ENCODE measurements around the gene AKAP8. TPM values are rescaled to one million over a fixed set of nuclear protein-coding genes. Genes with fewer than 3 reads are reported as not detected.
"Not testable (repeated sequence)": the region's sequence is repeated elsewhere in the genome, so short reads cannot be mapped to it uniquely, and the experiment has no call there.

AKAP8 gene
- total RNA-seq, 2 donors from 2014 or later, result 37.9 to 46.4 TPM

DNA sequence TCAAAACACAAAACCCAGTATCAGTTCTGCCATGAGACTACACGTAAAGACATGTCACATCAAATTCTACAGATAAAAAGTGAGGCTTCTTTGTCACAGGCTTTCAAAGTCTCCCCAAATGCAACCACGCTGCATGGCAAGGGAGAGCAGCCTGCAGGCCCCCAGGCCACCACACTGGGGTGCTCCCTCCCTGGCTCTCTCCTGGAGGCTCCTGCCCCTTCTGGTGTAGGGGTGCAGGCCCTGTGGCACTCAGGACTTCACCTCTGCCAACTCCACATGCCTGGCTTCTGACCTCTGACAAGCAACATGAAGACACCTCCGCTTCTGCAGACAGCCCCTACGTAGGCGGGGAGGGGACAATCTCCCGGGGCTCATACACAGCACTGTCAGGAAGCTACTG is 14.3 kb downstream of the AKAP8 start:
- Mint-ChIP-seq H3K9me3 (peaks cover 0 to 1% of the 10 kb centered on the region in 2 donors), H3K4me1 (ENCODE audit: low read depth) (peaks cover 7% of the 10 kb centered on the region), H3K4me3 (no peak overlapping the region), H3K36me3 (ENCODE audit: insufficient read depth in 2 of 2) (peaks cover 3 to 23% of the 10 kb centered on the region in 2 donors), H3K27me3 (ENCODE audit: low read depth) (no peaks in the 10 kb centered on the region), H3K27ac (peak overlapping the region; percentile 9)
- DNase-seq (no peak), ATAC-seq (replicated peaks in 1 of 2) (no peak)

DNA sequence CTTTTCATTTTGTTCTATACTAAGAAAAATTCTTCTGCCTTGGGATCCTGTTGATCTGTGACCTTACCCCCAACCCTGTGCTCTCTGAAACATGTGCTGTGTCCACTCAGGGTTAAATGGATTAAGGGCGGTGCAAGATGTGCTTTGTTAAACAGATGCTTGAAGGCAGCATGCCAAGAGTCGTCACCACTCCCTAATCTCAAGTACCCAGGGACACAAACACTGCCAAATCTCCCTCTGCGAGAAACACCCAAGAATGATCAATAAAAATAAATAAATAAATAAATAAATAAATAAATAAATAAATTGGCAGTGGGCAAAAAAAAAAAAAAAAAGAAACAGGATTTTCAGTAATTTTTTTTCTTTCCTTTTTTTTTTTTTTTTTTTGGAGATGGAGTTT is 15.8 kb downstream of the AKAP8 start:
- H3K4me1 Mint-ChIP-seq (ENCODE audit: low read depth); H3K4me3 Mint-ChIP-seq; H3K9me3 Mint-ChIP-seq; ATAC-seq (replicated peaks in 1 of 2); DNase-seq; H3K27me3 Mint-ChIP-seq (ENCODE audit: low read depth): not testable (repeated sequence)
- Mint-ChIP-seq H3K27ac (peak overlapping the region; percentile 84), H3K36me3 (ENCODE audit: insufficient read depth in 2 of 2) (peaks cover 4 to 30% of the 10 kb centered on the region in 2 donors)

DNA sequence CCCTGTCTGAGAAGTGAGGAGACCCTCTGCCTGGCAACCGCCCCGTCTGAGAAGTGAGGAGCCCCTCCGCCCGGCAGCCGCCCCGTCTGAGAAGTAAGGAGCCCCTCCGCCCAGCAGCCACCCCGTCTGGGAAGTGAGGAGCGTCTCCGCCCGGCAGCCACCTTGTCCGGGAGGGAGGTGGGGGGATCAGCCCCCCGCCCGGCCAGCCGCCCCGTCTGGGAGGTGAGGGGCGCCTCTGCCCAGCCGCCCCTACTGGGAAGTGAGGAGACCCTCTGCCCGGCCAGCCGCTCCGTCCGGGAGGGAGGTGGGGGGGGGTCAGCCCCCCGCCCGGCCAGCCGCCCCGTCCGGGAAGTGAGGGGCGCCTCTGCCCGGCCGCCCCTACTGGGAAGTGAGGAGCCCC is 16.5 kb downstream of the AKAP8 start:
- not testable (repeated sequence) for H3K4me3 Mint-ChIP-seq; DNase-seq; H3K27me3 Mint-ChIP-seq (ENCODE audit: low read depth); H3K4me1 Mint-ChIP-seq (ENCODE audit: low read depth); H3K9me3 Mint-ChIP-seq; ATAC-seq (replicated peaks in 1 of 2); H3K27ac Mint-ChIP-seq
- peaks cover 7 to 31% of the 10 kb centered on the region in 2 donors for H3K36me3 Mint-ChIP-seq (ENCODE audit: insufficient read depth in 2 of 2)

DNA sequence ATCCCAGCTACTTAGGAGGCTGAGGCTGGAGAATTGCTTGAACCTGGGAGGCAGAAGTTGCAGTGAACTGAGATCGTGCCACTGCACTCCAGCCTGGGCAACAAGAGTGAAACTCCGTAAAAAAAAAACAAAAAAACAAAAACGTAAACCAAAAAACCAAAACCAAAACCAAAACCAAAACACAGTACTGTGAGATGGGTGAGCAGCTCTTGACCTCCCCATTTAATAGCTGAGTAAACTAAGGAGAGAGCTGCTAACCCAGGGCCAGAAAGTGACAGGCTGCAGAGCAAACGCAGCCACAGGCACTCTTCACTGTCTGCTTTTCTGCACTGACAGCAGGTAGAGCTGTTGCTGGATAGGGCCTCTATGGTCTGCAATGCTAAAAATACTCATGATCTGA is 19.6 kb downstream of the AKAP8 start:
- peak overlapping the region; percentile 85 for H3K27ac Mint-ChIP-seq
- not testable (repeated sequence) for DNase-seq; H3K9me3 Mint-ChIP-seq; H3K27me3 Mint-ChIP-seq (ENCODE audit: low read depth); H3K4me3 Mint-ChIP-seq; H3K4me1 Mint-ChIP-seq (ENCODE audit: low read depth)
- peaks cover 8 to 35% of the 10 kb centered on the region in 2 donors for H3K36me3 Mint-ChIP-seq (ENCODE audit: insufficient read depth in 2 of 2)
- peak in 1 of 2 donors; percentile 76 for ATAC-seq (replicated peaks in 1 of 2)

DNA sequence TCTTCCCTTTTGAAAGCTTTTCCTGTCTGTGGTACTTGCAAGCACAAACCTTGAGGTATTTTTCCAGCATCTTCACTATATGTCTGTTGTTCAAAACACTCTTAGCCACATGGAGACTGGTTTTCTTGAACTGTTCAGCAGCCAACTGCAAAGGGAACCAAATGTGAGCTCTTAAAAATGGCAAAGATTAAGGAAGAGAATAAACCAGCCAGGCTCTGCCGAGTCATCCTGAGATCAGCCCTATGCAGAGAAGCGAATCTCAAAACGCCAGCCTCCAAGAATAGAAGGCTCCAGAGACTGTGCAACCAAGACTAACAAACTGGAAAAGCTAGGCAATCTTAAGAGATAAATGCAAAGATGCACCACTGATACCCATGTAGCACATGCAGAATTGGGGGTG is 20.7 kb downstream of the AKAP8 start:
- no peak overlapping the region for H3K4me3 Mint-ChIP-seq
- H3K27ac Mint-ChIP-seq, result no peak overlapping the region
- H3K9me3 Mint-ChIP-seq, result peaks cover 0 to 1% of the 10 kb centered on the region in 2 donors
- peaks cover 6% of the 10 kb centered on the region for H3K4me1 Mint-ChIP-seq (ENCODE audit: low read depth)
- ATAC-seq (replicated peaks in 1 of 2), result no peak
- H3K27me3 Mint-ChIP-seq (ENCODE audit: low read depth), result no peaks in the 10 kb centered on the region
- H3K36me3 Mint-ChIP-seq (ENCODE audit: insufficient read depth in 2 of 2), result peaks cover 10 to 43% of the 10 kb centered on the region in 2 donors
- DNase-seq, result no peak

DNA sequence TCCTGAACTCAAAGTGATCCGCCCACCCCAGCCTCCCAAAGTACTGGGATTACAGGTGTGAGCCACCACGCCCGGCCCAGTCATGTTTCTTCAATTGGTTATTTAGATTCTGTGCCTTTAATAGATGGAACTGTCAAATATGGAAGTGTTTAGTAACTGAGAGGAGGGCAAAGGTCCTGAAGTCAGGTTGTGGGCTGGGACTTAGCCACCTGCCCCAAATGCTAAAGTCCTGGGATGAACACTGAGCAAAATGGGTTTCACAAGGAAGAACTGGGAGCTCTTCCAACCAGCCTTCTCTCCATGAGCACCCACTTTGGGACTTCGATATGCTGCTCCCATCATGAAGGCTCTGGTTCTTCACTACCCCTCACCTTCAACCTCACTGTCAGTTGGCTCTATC is 21.7 kb downstream of the AKAP8 start:
- Mint-ChIP-seq H3K27ac (no peak overlapping the region), H3K36me3 (ENCODE audit: insufficient read depth in 2 of 2) (peaks cover 6 to 42% of the 10 kb centered on the region in 2 donors), H3K9me3 (no peaks in the 10 kb centered on the region), H3K4me1 (ENCODE audit: low read depth) (peaks cover 6% of the 10 kb centered on the region), H3K4me3 (no peak overlapping the region), H3K27me3 (ENCODE audit: low read depth) (no peaks in the 10 kb centered on the region)
- DNase-seq, result no peak
- ATAC-seq (replicated peaks in 1 of 2), result no peak

DNA sequence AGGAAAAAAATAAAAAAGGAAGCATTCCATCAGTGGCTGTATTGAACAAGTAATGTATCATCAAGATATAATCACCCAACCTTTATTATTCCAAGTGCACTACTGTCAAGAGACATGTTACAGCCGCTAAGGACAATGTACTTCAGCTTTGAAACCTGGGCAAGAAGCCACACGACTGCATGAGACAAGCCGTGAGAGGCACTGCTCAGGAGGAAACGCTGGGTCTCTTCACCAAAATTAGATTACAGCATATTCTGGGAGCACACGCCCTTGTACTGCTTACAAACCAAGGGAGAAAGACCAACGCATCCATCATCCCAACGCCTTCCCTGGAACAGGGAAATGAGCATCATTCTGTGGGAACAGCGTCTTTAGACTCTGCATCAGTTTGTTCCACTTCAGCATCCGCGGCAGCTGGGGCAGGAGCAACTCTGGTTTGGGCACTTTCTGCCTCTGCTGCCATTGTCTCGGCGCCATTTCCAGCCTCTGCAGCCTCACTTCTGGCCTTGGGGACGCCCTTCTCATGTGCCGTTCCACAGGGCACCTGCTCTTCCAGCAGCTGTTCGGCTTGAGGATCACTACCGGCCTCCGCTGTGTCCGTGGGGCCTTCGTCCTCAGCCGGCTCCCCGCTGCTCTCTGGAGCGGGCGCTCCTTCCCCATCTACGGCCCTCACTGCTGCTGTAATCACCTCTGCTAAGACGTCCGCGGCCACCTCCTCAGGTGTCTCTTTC is 24.9 kb downstream of the AKAP8 start:
- Mint-ChIP-seq H3K4me1 (ENCODE audit: low read depth) (no peaks in the 10 kb centered on the region), H3K27ac (no peak overlapping the region), H3K36me3 (ENCODE audit: insufficient read depth in 2 of 2) (peaks cover 6 to 27% of the 10 kb centered on the region in 2 donors), H3K4me3 (no peak overlapping the region), H3K27me3 (ENCODE audit: low read depth) (no peaks in the 10 kb centered on the region), H3K9me3 (no peaks in the 10 kb centered on the region)
- no peak for DNase-seq
- no peak for ATAC-seq (replicated peaks in 1 of 2)

DNA sequence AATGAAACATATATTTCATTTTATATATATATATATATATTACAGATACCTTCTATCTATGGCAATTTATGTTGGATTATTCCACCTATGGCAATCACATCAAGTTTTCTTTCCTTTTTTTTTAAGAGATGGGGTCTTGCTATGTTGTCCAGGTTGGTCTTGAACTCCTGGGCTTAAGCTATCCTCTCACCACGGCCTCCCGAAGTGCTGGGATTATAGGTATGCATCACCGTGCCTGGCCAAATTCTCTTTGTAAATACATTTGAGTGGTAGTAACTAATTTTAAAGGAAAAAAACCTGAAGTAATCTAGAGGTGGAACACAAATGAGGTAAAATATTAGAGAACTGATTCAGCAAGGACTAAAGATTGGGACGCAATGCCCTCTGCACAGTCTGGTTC is 25.7 kb downstream of the AKAP8 start:
- no peak for DNase-seq
- peaks cover 6 to 24% of the 10 kb centered on the region in 2 donors for H3K36me3 Mint-ChIP-seq (ENCODE audit: insufficient read depth in 2 of 2)
- no peaks in the 10 kb centered on the region for H3K4me1 Mint-ChIP-seq (ENCODE audit: low read depth)
- no peak for ATAC-seq (replicated peaks in 1 of 2)
- H3K4me3 Mint-ChIP-seq, result no peak overlapping the region
- H3K9me3 Mint-ChIP-seq, result no peaks in the 10 kb centered on the region
- no peak overlapping the region for H3K27ac Mint-ChIP-seq
- no peaks in the 10 kb centered on the region for H3K27me3 Mint-ChIP-seq (ENCODE audit: low read depth)

DNA sequence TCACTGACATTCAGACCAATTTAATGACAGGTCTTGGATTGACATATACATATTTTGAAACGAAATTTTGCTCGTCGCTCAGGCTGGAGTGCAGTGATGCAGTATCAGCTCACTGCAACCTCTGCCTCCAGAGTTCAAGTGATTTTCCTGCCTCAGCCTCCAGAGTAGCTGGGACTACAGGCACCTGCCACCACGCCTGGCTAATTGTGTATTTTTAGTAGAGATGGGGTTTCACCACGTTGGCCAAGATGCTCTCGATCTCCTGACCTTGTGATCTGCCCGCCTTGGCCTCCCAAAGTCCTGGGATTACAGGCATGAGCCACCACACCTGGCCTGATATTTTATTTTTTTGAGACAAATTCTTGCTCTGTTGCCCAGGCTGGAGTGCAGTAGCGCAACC is 27.1 kb downstream of the AKAP8 start:
- ATAC-seq (replicated peaks in 1 of 2); H3K4me3 Mint-ChIP-seq; H3K4me1 Mint-ChIP-seq (ENCODE audit: low read depth); DNase-seq; H3K9me3 Mint-ChIP-seq; H3K27ac Mint-ChIP-seq; H3K27me3 Mint-ChIP-seq (ENCODE audit: low read depth): not testable (repeated sequence)
- peaks cover 2 to 16% of the 10 kb centered on the region in 2 donors for H3K36me3 Mint-ChIP-seq (ENCODE audit: insufficient read depth in 2 of 2)

DNA sequence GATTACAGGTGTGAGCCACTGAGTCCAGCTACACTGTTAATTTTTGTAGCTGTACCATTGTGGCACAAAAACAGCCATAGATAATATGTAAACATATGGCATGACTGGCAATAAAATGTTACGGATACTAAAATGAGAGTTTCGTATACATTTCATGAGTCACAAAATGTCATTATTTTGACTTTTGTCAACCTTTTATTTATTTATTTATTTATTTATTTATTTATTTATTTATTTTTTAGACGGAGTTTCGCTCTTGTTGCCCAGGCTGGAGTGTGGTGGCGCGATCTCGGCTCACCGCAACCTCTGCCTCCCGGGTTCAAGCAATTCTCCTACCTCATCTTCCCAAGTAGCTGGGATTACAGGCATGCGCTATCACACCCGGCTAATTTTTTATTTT is 38.3 kb downstream of the AKAP8 start:
- peaks cover 0 to 15% of the 10 kb centered on the region in 2 donors for H3K36me3 Mint-ChIP-seq (ENCODE audit: insufficient read depth in 2 of 2)
- not testable (repeated sequence) for DNase-seq; H3K9me3 Mint-ChIP-seq; H3K27me3 Mint-ChIP-seq (ENCODE audit: low read depth); H3K4me3 Mint-ChIP-seq; H3K4me1 Mint-ChIP-seq (ENCODE audit: low read depth); H3K27ac Mint-ChIP-seq; ATAC-seq (replicated peaks in 1 of 2)

DNA sequence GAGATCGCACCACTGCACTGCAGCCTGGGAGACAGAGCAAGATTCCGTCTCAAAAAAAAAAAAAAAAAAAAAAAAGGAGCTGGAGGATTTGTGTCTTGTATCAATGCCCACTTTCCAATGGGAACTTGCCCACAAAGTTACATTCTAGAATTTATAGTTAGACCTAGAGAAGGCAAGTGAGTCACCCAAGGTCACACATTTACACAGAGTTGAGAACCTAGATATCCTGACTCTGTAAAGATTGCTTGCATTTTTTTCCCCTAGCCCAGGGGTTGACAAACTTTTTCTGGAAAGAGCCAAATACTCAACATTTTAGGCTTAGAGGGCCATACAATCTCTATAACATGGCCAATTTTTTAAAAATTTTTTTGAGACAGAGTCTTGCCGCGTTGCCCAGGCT is 39.5 kb downstream of the AKAP8 start:
- no peaks in the 10 kb centered on the region for H3K4me1 Mint-ChIP-seq (ENCODE audit: low read depth)
- no peak overlapping the region for H3K4me3 Mint-ChIP-seq
- H3K9me3 Mint-ChIP-seq, result no peaks in the 10 kb centered on the region
- H3K27me3 Mint-ChIP-seq (ENCODE audit: low read depth), result no peaks in the 10 kb centered on the region
- ATAC-seq (replicated peaks in 1 of 2), result no peak
- no peak overlapping the region for H3K27ac Mint-ChIP-seq
- DNase-seq, result no peak
- peaks cover 0 to 11% of the 10 kb centered on the region in 2 donors for H3K36me3 Mint-ChIP-seq (ENCODE audit: insufficient read depth in 2 of 2)

DNA sequence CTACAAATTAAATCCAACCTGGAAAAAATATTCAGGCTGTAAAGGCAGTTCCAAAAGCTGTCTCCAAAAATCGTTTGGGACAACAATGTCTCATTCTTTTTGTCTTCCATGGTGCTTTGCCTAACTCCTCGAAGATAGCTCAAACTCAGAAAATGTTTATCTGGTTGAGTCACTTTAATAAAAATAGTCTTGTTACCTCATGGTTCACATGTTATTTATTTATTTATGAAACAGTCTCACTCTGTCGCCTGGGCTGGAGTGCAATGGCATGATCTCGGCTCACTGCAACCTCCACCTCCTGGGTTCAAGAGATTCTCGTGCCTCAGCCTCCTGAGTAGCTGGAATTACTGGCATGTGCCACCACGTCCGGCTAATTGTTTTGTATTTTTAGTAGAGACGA is 42.4 kb downstream of the AKAP8 start:
- H3K9me3 Mint-ChIP-seq, result no peaks in the 10 kb centered on the region
- no peak overlapping the region for H3K27ac Mint-ChIP-seq
- no peak overlapping the region for H3K4me3 Mint-ChIP-seq
- no peak for ATAC-seq (replicated peaks in 1 of 2)
- no peaks in the 10 kb centered on the region for H3K27me3 Mint-ChIP-seq (ENCODE audit: low read depth)
- H3K4me1 Mint-ChIP-seq (ENCODE audit: low read depth), result peaks cover 6% of the 10 kb centered on the region
- peaks cover 3 to 12% of the 10 kb centered on the region in 2 donors for H3K36me3 Mint-ChIP-seq (ENCODE audit: insufficient read depth in 2 of 2)
- DNase-seq, result no peak

DNA sequence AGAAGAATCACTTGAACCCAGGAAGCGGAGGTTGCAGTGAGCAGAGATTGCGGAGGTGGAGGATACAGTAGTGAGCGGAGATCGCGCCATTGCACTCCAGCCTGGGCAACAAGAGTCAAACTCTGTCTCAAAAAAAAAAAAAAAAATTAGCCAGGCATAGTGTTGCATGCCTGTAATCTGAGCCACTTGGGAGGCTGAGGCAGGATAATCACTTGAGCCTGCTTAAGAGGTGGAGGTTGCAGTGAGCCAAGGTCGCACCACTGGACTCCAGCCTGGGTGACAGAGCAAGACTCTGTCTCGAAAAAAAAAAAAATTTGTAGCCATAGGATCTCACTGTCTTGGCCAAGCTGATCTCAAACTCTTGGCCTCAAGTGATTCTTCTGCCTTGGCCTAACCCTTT is 43.6 kb downstream of the AKAP8 start:
- H3K27me3 Mint-ChIP-seq (ENCODE audit: low read depth); H3K27ac Mint-ChIP-seq; H3K4me1 Mint-ChIP-seq (ENCODE audit: low read depth); ATAC-seq (replicated peaks in 1 of 2); DNase-seq; H3K9me3 Mint-ChIP-seq; H3K4me3 Mint-ChIP-seq: not testable (repeated sequence)
- H3K36me3 Mint-ChIP-seq (ENCODE audit: insufficient read depth in 2 of 2), result peaks cover 5 to 12% of the 10 kb centered on the region in 2 donors
